DND-41 (cell line): ENCODE data around the gene HS3ST6.

Source experiments
- EZH2 ChIP-seq: IDR thresholded peaks from 3 replicates; pipeline ENCODE4 v1.6.1; 2012; ENCODE audit warnings: borderline replicate concordance, low read depth, mild to moderate bottlenecking, moderate library complexity, low read length, inconsistent platforms; ENCODE audit not compliant: severe bottlenecking
- TF ChIP-seq, protein P1 (sequence below): IDR thresholded peaks from 2 replicates; pipeline ENCODE4 v1.5.1; 2012; ENCODE audit warnings: borderline replicate concordance, low read length, moderate library complexity, mild to moderate bottlenecking; ENCODE audit not compliant: poor library complexity, severe bottlenecking; ENCODE audit errors: extremely low read depth

DNA sequence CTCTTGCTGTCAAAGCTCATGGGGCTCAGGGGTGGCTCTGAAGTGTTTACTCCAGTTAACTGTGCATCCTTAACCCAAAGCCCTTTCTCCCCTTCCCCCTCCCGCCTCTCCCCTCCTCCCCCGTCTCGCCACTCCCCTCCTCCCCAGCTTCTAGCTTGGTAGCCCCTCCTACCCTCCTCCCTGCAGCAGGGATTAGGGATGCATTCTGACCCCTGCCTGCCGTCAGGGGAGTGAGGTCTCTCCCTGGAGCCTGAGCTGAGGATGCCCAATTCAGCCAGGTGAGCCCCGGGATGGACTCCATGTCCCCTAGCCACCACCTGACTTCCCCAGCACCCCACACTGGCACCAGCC is 1.6 kb downstream of the HS3ST6 start:
- TF ChIP-seq, protein P1, sequence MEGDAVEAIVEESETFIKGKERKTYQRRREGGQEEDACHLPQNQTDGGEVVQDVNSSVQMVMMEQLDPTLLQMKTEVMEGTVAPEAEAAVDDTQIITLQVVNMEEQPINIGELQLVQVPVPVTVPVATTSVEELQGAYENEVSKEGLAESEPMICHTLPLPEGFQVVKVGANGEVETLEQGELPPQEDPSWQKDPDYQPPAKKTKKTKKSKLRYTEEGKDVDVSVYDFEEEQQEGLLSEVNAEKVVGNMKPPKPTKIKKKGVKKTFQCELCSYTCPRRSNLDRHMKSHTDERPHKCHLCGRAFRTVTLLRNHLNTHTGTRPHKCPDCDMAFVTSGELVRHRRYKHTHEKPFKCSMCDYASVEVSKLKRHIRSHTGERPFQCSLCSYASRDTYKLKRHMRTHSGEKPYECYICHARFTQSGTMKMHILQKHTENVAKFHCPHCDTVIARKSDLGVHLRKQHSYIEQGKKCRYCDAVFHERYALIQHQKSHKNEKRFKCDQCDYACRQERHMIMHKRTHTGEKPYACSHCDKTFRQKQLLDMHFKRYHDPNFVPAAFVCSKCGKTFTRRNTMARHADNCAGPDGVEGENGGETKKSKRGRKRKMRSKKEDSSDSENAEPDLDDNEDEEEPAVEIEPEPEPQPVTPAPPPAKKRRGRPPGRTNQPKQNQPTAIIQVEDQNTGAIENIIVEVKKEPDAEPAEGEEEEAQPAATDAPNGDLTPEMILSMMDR = no peak
- TF ChIP-seq EZH2 = no peak
